Fibroblast of lung (primary cell): ENCODE results near the gene ABCA4.

Source experiments
- EZH2 ChIP-seq: IDR thresholded peaks from 2 replicates; pipeline ENCODE4 v1.5.1; 2012; ENCODE audit warnings: low read length, control low read depth, mild to moderate bottlenecking; ENCODE audit errors: missing control alignments
- TF ChIP-seq, protein P1 (sequence below), 2 donors: IDR thresholded peaks in 1 of 2; conservative IDR thresholded peaks in 1 of 2; 1 replicate in 1 of 2; 2 replicates in 1 of 2; pipeline ENCODE4 v1.5.1; 2011 to 2012; ENCODE audit warnings: low read length in 2 of 2, control low read depth in 1 of 2, inconsistent platforms in 1 of 2, low read depth in 1 of 2, mild to moderate bottlenecking in 1 of 2

DNA sequence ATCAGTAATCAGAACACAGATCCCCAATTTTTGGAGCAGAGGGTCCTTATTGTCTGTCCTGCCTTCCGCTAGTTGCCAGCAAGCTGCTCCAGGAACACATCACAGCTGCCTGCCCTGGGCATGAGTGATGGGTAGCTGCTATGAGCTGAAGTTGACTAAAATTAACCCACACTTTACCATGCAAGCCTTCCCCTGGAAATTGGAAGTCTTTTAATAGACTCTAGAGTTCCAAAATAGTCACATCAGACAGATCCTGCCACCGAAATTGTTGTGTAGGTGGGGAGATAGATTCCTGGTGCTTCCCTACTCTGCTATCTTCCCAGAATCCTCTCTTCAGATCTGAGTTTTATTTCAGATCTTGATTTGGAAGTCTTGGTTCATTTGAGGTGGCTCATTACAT, 148.6 kb downstream of the ABCA4 start:
- TF ChIP-seq, protein P1, sequence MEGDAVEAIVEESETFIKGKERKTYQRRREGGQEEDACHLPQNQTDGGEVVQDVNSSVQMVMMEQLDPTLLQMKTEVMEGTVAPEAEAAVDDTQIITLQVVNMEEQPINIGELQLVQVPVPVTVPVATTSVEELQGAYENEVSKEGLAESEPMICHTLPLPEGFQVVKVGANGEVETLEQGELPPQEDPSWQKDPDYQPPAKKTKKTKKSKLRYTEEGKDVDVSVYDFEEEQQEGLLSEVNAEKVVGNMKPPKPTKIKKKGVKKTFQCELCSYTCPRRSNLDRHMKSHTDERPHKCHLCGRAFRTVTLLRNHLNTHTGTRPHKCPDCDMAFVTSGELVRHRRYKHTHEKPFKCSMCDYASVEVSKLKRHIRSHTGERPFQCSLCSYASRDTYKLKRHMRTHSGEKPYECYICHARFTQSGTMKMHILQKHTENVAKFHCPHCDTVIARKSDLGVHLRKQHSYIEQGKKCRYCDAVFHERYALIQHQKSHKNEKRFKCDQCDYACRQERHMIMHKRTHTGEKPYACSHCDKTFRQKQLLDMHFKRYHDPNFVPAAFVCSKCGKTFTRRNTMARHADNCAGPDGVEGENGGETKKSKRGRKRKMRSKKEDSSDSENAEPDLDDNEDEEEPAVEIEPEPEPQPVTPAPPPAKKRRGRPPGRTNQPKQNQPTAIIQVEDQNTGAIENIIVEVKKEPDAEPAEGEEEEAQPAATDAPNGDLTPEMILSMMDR (conservative IDR thresholded peaks at IDR 0.05 in 1 of 2, IDR thresholded peaks at IDR 0.05 in 1 of 2; ENCODE audit: low read depth in 1 of 2, low read length in 2 of 2): no peak
- TF ChIP-seq EZH2: no peak
